ENCODE measurements around the gene SPTLC2. TPM values are rescaled to one million over a fixed set of nuclear protein-coding genes. Genes with fewer than 3 reads are reported as not detected.
"Not testable (repeated sequence)": the region's sequence is repeated elsewhere in the genome, so short reads cannot be mapped to it uniquely, and the experiment has no call there.

Gene SPTLC2
- total RNA-seq, 1 donor from 2014 or later: 29.6 TPM

DNA sequence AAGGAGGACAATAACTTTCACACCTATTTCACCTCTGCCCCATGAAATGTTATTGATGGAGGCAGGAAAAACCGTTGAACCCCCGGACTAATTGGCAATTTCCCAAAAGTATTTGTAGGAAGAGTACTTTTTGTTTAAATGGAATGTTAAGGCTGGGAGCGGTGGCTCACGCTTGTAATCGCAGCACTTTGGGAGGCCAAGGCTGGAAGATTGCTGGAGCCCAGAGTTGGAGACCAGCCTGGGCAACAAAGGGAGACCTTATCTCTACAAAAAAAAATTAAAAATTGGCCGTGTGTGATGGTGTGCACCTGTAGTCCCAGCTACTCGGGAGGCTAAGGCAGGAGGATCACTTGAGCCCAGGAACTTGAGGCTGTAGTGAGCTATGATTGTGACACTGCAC lies 26.0 kb upstream of the SPTLC2 start:
- H3K27ac Mint-ChIP-seq: peak overlapping the region; percentile 86
- peaks cover 2% of the 10 kb centered on the region for H3K36me3 Mint-ChIP-seq (ENCODE audit: low read depth)
- H3K4me3 Mint-ChIP-seq (ENCODE audit: low read depth): peak overlapping the region; percentile 77
- H3K27me3 Mint-ChIP-seq (ENCODE audit: low read depth): no peaks in the 10 kb centered on the region
- DNase-seq (ENCODE audit: low spot score): no peak
- H3K9me3 Mint-ChIP-seq: peaks cover 10% of the 10 kb centered on the region
- intact Hi-C loops (cut with micrococcal nuclease): loop anchor here (5.0 kb wide), 1 partner anchor 185 kb away; the partner anchor contains the start of genes AHSA1 and VIPAS39
- H3K4me1 Mint-ChIP-seq (ENCODE audit: low read depth): peaks cover 13% of the 10 kb centered on the region

- peak; percentile 46 for DNase-seq (ENCODE audit: low spot score)
- peak overlapping the region; percentile 86 for H3K27ac Mint-ChIP-seq
- peaks cover 13% of the 10 kb centered on the region for H3K4me1 Mint-ChIP-seq (ENCODE audit: low read depth)
- H3K4me3 Mint-ChIP-seq (ENCODE audit: low read depth): peak overlapping the region; percentile 77
- peaks cover 2% of the 10 kb centered on the region for H3K27me3 Mint-ChIP-seq (ENCODE audit: low read depth)
- H3K9me3 Mint-ChIP-seq: peaks cover 7% of the 10 kb centered on the region
- intact Hi-C loops (cut with micrococcal nuclease): loop anchor here (5.0 kb wide), 1 partner anchor 184 kb away; the partner anchor contains the start of genes AHSA1 and VIPAS39
- H3K36me3 Mint-ChIP-seq (ENCODE audit: low read depth): peaks cover 2% of the 10 kb centered on the region
Observed at GRCh38 chr14:77641534-77642341, 25.3 kb upstream of the SPTLC2 start.

- peak overlapping the region; percentile 77 for H3K4me3 Mint-ChIP-seq (ENCODE audit: low read depth)
- intact Hi-C loops (cut with micrococcal nuclease): loop anchor here (5.0 kb wide), 1 partner anchor 184 kb away; the partner anchor contains the start of genes AHSA1 and VIPAS39
- peaks cover 13% of the 10 kb centered on the region for H3K4me1 Mint-ChIP-seq (ENCODE audit: low read depth)
- DNase-seq (ENCODE audit: low spot score): no peak
- peaks cover 3% of the 10 kb centered on the region for H3K9me3 Mint-ChIP-seq
- H3K27me3 Mint-ChIP-seq (ENCODE audit: low read depth): peaks cover 2% of the 10 kb centered on the region
- peak overlapping the region; percentile 86 for H3K27ac Mint-ChIP-seq
- H3K36me3 Mint-ChIP-seq (ENCODE audit: low read depth): peaks cover 2% of the 10 kb centered on the region
Observed at GRCh38 chr14:77640756-77641533, 24.5 kb upstream of the SPTLC2 start.

DNA sequence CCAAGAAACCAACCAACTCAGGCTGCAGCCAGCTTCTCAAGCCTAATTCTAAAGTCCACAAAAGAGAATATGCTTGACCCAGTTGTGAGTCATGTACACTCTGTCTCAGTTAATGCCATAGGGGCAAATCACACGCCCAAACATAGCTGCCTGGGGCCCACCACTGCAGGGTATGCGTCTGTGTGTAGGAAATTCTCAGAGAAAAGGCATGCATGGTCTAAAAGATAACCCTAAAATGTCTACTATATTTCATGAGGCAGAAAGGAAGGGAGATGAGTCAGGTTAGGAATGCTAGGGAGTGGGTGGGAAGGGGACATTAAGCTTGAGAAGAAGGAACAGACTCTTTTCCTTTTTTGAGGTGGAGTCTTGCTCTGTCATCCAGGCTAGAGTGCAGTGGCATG lies 22.3 kb upstream of the SPTLC2 start:
- H3K27ac Mint-ChIP-seq: no peak overlapping the region
- H3K4me1 Mint-ChIP-seq (ENCODE audit: low read depth): peaks cover 13% of the 10 kb centered on the region
- H3K9me3 Mint-ChIP-seq: peaks cover 3% of the 10 kb centered on the region
- intact Hi-C loops (cut with micrococcal nuclease): no loop called here
- no peak overlapping the region for H3K4me3 Mint-ChIP-seq (ENCODE audit: low read depth)
- peaks cover 2% of the 10 kb centered on the region for H3K36me3 Mint-ChIP-seq (ENCODE audit: low read depth)
- peaks cover 2% of the 10 kb centered on the region for H3K27me3 Mint-ChIP-seq (ENCODE audit: low read depth)
- DNase-seq (ENCODE audit: low spot score): no peak

DNA sequence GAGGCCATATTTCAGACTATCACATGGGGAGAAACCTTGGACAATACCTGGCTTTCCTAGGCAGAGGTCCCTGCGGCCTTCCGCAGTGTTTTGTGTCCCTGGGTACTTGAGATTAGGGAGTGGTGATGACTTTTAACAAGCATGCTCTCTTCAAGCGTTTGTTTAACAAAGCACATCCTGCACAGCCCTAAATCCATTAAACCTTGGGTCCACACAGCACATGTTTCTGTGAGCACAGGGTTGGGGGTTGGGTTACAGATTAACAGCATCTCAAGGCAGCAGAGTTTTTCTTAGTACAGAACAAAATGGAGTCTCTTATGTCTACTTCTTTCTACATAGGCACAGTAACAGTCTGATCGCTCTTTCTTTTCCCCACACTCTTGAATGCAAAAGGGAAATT lies 19.4 kb upstream of the SPTLC2 start:
- not testable (repeated sequence) for H3K4me1 Mint-ChIP-seq (ENCODE audit: low read depth)

DNA sequence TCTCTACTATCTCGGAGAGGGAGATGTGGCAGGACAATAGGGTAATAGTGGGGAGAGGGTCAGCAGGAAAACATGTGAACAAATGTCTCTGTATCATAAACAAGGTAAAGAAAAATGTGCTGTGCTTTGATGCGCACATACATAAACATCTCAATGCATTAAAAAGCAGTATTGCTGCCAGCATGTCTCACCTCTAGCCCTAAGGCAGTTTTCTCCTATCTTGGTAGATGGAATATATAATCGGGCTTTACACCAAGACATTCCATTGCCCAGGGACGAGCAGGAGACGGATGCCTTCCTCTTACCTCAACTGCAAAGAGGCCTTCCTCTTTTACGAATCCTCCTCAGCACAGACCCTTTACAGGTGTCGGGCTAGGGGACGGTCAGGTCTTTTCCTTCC lies 19.0 kb upstream of the SPTLC2 start:
- H3K27ac Mint-ChIP-seq; H3K9me3 Mint-ChIP-seq; H3K36me3 Mint-ChIP-seq (ENCODE audit: low read depth); H3K4me1 Mint-ChIP-seq (ENCODE audit: low read depth); H3K27me3 Mint-ChIP-seq (ENCODE audit: low read depth); H3K4me3 Mint-ChIP-seq (ENCODE audit: low read depth); intact Hi-C loops (cut with micrococcal nuclease); DNase-seq (ENCODE audit: low spot score): not testable (repeated sequence)

More for the DNA sequence above, 19.4 kb upstream of the SPTLC2 start:
- H3K9me3 Mint-ChIP-seq; H3K4me3 Mint-ChIP-seq (ENCODE audit: low read depth); H3K27me3 Mint-ChIP-seq (ENCODE audit: low read depth); H3K36me3 Mint-ChIP-seq (ENCODE audit: low read depth); DNase-seq (ENCODE audit: low spot score); H3K27ac Mint-ChIP-seq; intact Hi-C loops (cut with micrococcal nuclease): not testable (repeated sequence)

- no peaks in the 10 kb centered on the region for H3K36me3 Mint-ChIP-seq (ENCODE audit: low read depth)
- peaks cover 7% of the 10 kb centered on the region for H3K27me3 Mint-ChIP-seq (ENCODE audit: low read depth)
- H3K4me3 Mint-ChIP-seq (ENCODE audit: low read depth): no peak overlapping the region
- no peak for DNase-seq (ENCODE audit: low spot score)
- H3K9me3 Mint-ChIP-seq: no peaks in the 10 kb centered on the region
- no peak overlapping the region for H3K27ac Mint-ChIP-seq
- intact Hi-C loops (cut with micrococcal nuclease): no loop called here
- H3K4me1 Mint-ChIP-seq (ENCODE audit: low read depth): no peaks in the 10 kb centered on the region
Observed at GRCh38 chr14:77630111-77630510, 13.7 kb upstream of the SPTLC2 start.

DNA sequence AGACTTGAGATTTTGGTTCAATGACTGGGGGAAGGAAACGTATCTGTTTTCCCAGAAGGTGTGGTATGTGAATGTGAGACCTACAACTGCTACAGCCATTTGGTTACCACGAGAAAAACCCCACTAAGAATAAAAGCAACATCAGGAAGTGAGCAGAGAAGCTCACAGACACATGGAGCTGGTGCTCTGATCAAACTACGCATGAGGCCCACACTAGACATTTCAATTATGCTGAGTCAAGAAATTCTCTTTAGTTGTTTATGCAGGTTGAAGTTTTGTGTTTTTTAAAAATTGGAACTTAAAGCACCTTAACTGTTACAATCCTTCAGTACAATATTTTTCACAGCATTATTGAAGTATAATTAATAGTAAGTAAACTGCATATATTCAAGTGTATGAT lies 8.9 kb upstream of the SPTLC2 start:
- intact Hi-C loops (cut with micrococcal nuclease): no loop called here
- no peak overlapping the region for H3K27ac Mint-ChIP-seq
- H3K9me3 Mint-ChIP-seq: no peaks in the 10 kb centered on the region
- peaks cover 6% of the 10 kb centered on the region for H3K27me3 Mint-ChIP-seq (ENCODE audit: low read depth)
- no peak overlapping the region for H3K4me3 Mint-ChIP-seq (ENCODE audit: low read depth)
- no peak for DNase-seq (ENCODE audit: low spot score)
- no peaks in the 10 kb centered on the region for H3K36me3 Mint-ChIP-seq (ENCODE audit: low read depth)
- no peaks in the 10 kb centered on the region for H3K4me1 Mint-ChIP-seq (ENCODE audit: low read depth)

DNA sequence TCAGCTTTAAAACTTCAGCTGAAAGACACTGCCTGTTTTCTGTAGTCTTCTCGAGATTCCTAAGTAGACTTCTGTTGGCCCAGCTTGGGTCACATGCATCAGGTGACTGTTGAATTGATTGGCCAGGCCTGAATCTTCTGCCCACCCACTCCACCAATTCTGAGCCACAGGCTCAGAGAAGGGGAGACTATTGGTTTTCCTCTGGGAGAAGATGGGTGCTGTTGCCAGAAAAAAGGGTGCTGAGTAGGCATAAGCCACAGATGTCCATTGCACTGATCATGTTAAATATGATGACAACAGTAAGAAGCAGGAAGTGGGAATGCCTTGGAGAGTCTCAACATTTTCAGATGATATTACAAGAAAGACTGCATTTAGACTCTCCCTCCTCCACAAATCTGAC lies 6.8 kb upstream of the SPTLC2 start:
- H3K27me3 Mint-ChIP-seq (ENCODE audit: low read depth): peaks cover 6% of the 10 kb centered on the region
- no peaks in the 10 kb centered on the region for H3K9me3 Mint-ChIP-seq
- no peak overlapping the region for H3K27ac Mint-ChIP-seq
- no peaks in the 10 kb centered on the region for H3K4me1 Mint-ChIP-seq (ENCODE audit: low read depth)
- H3K36me3 Mint-ChIP-seq (ENCODE audit: low read depth): no peaks in the 10 kb centered on the region
- H3K4me3 Mint-ChIP-seq (ENCODE audit: low read depth): no peak overlapping the region
- no peak for DNase-seq (ENCODE audit: low spot score)
- intact Hi-C loops (cut with micrococcal nuclease): no loop called here

GRCh38 chr14:77622366-77622961 lies 6.0 kb upstream of the SPTLC2 start:
- intact Hi-C loops (cut with micrococcal nuclease): no loop called here
- Mint-ChIP-seq H3K4me1 (ENCODE audit: low read depth) (no peaks in the 10 kb centered on the region), H3K27me3 (ENCODE audit: low read depth) (peaks cover 5% of the 10 kb centered on the region), H3K4me3 (ENCODE audit: low read depth) (no peak overlapping the region), H3K9me3 (no peaks in the 10 kb centered on the region), H3K36me3 (ENCODE audit: low read depth) (no peaks in the 10 kb centered on the region), H3K27ac (no peak overlapping the region)
- DNase-seq (ENCODE audit: low spot score): no peak

GRCh38 chr14:77620222-77620870 lies 3.9 kb upstream of the SPTLC2 start:
- intact Hi-C loops (cut with micrococcal nuclease): no loop called here
- Mint-ChIP-seq H3K27me3 (ENCODE audit: low read depth) (peaks cover 2% of the 10 kb centered on the region), H3K9me3 (no peaks in the 10 kb centered on the region), H3K27ac (no peak overlapping the region), H3K4me3 (ENCODE audit: low read depth) (no peak overlapping the region), H3K36me3 (ENCODE audit: low read depth) (peaks cover 4% of the 10 kb centered on the region), H3K4me1 (ENCODE audit: low read depth) (peaks cover 7% of the 10 kb centered on the region)
- DNase-seq (ENCODE audit: low spot score): no peak

DNA sequence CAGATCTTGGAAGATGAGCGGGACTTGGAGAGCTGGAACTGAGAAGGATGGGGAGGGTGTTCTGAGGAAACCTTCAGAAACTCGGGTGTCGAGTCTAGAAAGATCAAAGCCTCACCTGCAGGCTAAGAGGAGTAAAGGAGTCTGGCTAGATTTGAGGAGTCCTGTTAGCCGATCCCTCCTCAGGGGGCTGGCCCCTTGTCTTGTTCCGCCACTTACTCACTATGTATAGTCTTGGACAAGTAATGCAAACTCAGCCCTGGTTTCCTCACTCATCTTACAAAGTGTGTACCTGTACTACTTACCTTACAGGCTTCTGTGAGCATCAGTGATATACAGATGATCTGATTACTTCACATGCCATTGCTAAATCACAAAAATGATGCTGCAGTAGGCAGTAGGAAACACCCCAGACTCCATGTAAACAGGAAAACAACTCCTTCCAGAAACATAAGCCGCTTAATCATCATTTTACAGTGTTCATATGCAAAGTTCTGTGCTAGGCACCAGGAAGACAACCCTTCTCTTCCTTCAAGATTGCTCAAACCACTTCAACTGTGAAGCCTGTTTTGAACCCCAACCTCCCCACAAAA lies 2.0 kb upstream of the SPTLC2 start:
- no peak overlapping the region for H3K4me3 Mint-ChIP-seq (ENCODE audit: low read depth)
- H3K27ac Mint-ChIP-seq: no peak overlapping the region
- peaks cover 21% of the 10 kb centered on the region for H3K4me1 Mint-ChIP-seq (ENCODE audit: low read depth)
- no peaks in the 10 kb centered on the region for H3K9me3 Mint-ChIP-seq
- peaks cover 17% of the 10 kb centered on the region for H3K36me3 Mint-ChIP-seq (ENCODE audit: low read depth)
- intact Hi-C loops (cut with micrococcal nuclease): loop anchor here (5.0 kb wide), 2 partner anchors 36 to 316 kb away; no protein-coding TSS in a partner anchor
- no peaks in the 10 kb centered on the region for H3K27me3 Mint-ChIP-seq (ENCODE audit: low read depth)
- DNase-seq (ENCODE audit: low spot score): no peak

Measured in activated T-helper 2 cell treated with anti-CD3 and anti-CD28 coated beads, Interferon-gamma antibody, Interleukin-2, Interleukin-4, amounts not matched to agents 10 μg/mL and 5 μg/mL and 100 μg/mL, durations not matched to agents 14 hours and 24 hours and 36 hours (primary cell).